ENCODE results near the gene ATP1B2. TPM values are rescaled to one million over a fixed set of nuclear protein-coding genes. Genes with fewer than 3 reads are reported as not detected.

ATP1B2 gene
- total and polyA plus RNA-seq, 9 of the 15 experiments (the other 6 are each of a cell fraction or from before 2014, with no cell fraction given), result 0.23 to 6.0 (median 0.99) TPM

GRCh38 chr17:7687072-7687907 lies 36.6 kb downstream of the ATP1B2 start, which contains the start of gene TP53 (continued):
- TF ChIP-seq GTF3C2 (IDR thresholded peaks at IDR 0.05; ENCODE audit: borderline replicate concordance, extremely low read depth, insufficient read length) (no peak), IRF1 (CRISPR knock-in tag; IDR thresholded peaks at IDR 0.05; ENCODE audit: borderline replicate concordance) (no peak; the same call in 1 of the 2 replicates), NCOA2 (IDR thresholded peaks at IDR 0.05; ENCODE audit: partially characterized antibody in 2 of 2) (no peak), ZNF12 (CRISPR knock-in tag; IDR thresholded peaks at IDR 0.05) (no peak), EWSR1 (IDR thresholded peaks at IDR 0.05; ENCODE audit: borderline replicate concordance, low read depth, partially characterized antibody) (no peak), KLF13 (tag; IDR thresholded peaks at IDR 0.05; ENCODE audit: borderline replicate concordance, low read depth) (no peak), ZNF174 (CRISPR knock-in tag; IDR thresholded peaks at IDR 0.05) (no peak), HNRNPH1 (optimal IDR thresholded peaks at IDR 0.05; ENCODE audit: low read depth, low read length) (no peak), TCF7L2 (IDR thresholded peaks at IDR 0.05; ENCODE audit: low read depth, low read length) (peak; percentile 44; the same call in 1 of the 2 replicates), RBFOX2 (IDR thresholded peaks at IDR 0.05; ENCODE audit: low read depth, low read length) (peak; percentile 93), HBP1 (CRISPR knock-in tag; IDR thresholded peaks at IDR 0.05) (no peak), C11orf30 (IDR thresholded peaks at IDR 0.05; ENCODE audit: low read depth) (no peak), VEZF1 (CRISPR knock-in tag; IDR thresholded peaks at IDR 0.05) (no peak), KAT7 (CRISPR knock-in tag; IDR thresholded peaks at IDR 0.05; ENCODE audit: borderline replicate concordance) (peak; percentile 32; the same call in 1 of the 2 replicates), MAZ (CRISPR knock-in tag; conservative IDR thresholded peaks at IDR 0.05 in 1 of 2, IDR thresholded peaks at IDR 0.05 in 1 of 2) (peak; percentile 26 to 28; a peak in 2 of 4 replicates), GATA2 (CRISPR knock-in tag; IDR thresholded peaks at IDR 0.05) (no peak)
